GM19395 (cell line): ENCODE results near the gene ZMIZ1.

Experiments used
- ATAC-seq: cut with Tn5 transposase; IDR thresholded peaks from one replicate; pipeline ENCODE4 v1.9.1; 2021; ENCODE audit warnings: mild to moderate bottlenecking, moderate library complexity; ENCODE audit not compliant: unreplicated experiment

The ZMIZ1 gene

DNA sequence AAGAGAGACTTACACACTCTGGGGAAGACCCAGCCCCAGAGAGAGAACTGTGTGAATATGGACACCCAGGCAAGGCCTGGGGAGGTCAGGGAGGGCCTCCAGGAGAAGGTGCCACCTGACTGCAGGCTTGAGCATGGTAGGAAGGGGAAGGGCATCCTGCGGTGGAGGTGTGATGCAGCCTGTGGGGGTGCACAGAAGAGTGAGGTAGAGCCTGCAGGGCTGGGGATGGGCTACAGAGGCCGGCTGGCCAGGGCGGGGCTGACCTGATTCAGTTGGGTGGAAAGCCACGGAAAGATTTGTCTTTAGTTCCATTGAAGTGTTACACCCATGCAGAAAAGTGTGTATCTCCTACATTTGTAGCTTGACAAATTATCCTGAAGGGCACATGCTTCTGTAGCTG, 47.6 kb downstream of the ZMIZ1 start:
- peak; percentile 30 for ATAC-seq

DNA sequence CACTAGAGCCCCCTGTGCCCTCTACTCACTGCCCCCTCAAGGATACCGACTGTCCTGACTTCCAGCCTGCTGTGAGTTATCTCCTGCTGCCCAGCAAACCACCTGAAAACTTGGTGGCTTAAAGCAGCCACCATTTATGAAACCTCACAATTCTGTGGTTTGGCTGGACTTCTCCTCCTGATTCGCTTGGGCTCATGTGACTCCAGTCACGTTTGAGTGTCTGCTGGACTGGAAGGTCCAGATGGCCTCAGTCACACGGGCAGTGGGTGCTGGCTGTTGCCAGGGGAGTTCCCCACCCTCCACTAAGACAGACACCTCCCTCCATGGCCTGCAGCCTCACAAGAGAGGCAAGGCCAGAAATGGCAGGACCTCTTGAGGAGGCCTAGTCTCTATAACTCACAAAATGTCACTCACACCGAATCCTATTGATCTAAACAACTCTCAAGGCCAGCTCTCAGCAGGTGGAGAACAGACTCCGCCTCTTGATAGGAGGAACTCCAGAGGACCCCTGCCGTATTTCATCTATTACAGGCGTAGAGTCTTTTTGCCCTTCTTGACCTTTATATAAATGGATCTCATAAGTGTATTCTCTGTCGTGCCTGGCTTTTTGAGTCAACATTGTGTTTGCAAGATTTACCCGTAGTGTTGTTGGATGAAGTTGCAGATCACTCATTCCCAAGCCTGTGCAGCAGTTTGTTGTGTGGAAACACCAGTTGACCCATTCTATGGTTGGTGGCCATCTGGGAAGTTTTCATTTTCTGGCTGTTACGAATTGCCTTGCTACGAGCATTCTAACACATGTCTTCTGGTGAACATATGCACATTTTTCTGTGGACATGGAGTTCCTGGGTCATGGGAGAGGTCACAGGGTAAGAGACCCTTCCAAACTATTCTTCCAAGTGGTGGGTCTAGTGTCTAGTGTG, 48.3 kb downstream of the ZMIZ1 start:
- peak; percentile 58 for ATAC-seq

DNA sequence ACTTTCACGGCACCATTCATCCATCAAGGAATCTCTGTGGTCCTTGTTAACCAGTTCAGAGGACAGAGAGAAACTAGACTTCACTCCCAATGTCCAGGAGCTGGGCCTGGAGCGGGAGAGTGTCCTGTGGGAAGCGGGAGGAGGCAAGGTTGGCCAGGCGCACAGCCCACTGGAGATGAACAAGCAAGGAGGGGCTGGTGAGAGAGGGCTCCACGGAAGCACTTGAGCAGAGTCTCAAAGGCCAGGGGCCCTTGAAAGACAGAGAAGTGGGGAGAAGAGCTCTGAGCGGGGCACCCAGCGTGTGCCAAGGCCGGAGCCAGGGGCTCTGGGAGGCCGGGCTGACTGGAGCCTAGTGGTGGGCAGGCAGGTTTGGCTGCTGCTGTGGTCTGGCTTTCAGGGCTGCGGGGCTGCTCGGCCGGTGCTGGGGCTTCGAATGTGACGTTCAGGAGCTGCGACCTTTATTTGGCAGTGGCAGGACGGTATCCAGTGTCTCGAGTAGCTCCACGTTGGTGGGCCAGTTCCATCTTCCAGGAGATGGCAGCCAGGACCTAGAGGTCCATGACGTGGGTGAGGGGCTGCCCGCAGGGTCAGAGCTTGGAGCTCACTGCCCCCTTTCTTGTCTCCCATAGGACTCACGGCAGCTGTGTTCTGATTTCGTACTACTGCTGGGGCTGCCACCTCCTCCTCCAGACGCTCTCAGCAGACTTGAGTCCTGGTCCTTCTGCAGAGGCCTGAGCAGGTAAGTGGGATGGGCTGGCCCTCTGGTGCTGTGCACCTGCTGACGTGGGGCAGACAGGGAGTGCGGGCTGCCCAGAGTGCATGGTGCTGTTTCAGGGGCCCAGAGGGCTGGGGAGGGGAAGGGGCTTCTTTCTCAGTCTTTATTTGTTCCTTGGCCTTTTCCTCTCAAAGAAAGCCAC, 49.8 kb downstream of the ZMIZ1 start:
- no peak for ATAC-seq

DNA sequence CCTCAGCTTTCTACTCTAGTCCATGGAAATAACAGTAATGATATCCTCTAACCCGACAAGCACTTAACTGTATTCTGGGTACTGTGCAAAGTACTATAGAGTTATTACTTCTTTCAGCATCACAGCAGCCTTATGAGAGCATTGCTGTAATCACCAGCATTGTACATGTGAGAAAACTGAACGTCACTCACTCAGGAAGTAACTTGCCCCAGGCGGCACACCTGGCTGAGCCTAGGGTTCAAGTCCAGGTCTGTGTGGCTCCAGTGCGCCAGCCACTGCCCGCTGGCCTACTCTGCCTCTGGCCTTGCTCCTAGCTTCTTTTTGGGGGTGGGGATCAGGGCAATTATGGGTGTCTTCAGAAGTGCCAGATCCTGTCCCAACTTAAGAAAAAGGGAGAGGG, 50.5 kb downstream of the ZMIZ1 start:
- ATAC-seq: no peak

DNA sequence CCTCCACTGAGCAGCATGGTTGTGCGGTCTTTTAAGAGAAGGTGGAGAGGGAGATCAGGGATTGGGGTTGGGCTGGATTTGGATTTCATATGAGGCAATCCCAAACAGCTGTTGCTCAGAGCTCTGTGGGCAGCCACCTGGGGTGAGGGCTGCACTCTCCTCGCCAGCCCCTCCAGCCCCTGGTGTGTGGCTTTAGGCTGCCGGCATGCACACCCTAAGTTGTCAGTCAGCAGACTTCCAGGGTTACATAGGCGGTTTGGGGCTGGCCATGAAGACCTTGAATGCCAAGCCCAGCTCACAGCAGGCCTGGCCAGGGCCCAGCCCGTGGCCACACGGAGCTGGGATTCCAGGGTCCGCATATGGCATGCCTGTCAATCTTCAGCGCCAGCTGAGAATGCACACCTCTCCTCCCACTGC, 54.8 kb downstream of the ZMIZ1 start:
- ATAC-seq: no peak

DNA sequence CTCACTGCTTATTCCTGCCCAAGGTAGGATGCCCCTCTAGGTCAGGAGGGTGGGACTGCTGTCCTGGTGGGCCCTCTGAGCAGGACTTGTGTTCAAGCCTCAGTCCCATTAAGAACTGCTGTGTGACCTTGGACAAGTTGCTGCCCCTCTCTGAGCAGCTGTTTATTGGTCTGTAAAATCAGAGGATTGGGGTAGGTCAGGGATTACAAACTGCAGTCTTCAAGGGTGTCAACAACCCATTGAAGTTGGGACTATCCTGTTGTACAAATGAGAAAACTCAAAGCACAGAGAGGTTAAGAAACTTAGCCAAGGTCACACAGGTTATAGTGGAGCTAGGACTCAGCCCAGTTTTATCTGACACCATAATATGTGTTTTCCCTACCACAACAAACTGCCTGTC, 55.3 kb downstream of the ZMIZ1 start:
- ATAC-seq: no peak

DNA sequence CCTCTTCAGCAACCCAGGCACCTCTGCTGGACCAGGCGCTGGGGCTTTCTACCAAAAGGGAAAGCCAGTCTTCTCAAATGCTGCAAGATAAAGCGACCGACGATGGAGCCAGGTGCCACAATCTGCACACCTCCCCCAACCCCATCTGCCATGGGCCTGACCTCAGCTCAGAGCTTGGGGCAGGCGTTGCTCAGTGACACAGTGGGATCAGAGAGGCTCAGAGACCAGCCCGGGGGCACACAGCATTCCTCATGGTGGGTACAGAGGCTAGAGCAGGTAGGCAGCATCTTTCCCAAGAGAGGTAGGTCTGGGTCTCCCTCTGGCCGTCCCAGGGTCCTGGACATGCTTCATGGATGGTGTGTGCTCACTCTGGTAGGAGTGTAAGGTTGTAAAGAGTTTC, 56.3 kb downstream of the ZMIZ1 start:
- ATAC-seq: no peak

DNA sequence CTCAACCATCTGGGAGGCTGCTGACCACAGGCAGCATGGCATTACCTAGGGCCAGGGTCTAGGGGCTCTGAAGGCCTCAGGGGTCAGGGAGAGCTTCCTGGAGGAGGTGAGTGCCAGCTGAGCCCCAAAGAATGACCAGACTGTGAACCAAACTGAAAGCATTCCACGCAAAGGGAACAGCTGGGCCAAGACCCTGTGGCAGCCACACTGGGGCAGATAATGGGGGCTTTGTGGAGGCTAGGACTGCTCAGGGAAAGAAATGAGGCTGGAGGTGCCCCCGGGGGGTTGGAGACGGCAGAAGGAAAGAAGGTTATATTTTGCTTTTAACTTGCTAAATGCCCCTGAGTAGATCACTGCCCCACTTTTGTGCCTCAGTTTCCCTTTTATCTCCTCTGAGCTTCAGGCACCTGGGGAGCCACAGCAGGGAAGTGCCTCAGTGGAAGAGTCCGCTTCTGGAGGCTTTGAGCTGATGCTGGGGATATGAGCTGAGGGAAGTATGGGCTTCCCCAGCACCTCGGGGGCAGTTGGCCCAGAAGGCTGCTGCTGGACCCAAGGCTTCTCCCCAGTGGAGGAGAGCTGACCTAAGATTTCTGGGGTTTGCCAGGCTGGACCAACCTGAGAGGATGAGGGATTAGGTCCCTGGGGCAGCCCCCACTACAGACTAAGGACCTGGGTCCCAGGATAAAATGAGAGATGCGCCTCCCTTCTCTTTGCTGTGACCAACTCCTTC, 57.8 kb downstream of the ZMIZ1 start:
- ATAC-seq: no peak

DNA sequence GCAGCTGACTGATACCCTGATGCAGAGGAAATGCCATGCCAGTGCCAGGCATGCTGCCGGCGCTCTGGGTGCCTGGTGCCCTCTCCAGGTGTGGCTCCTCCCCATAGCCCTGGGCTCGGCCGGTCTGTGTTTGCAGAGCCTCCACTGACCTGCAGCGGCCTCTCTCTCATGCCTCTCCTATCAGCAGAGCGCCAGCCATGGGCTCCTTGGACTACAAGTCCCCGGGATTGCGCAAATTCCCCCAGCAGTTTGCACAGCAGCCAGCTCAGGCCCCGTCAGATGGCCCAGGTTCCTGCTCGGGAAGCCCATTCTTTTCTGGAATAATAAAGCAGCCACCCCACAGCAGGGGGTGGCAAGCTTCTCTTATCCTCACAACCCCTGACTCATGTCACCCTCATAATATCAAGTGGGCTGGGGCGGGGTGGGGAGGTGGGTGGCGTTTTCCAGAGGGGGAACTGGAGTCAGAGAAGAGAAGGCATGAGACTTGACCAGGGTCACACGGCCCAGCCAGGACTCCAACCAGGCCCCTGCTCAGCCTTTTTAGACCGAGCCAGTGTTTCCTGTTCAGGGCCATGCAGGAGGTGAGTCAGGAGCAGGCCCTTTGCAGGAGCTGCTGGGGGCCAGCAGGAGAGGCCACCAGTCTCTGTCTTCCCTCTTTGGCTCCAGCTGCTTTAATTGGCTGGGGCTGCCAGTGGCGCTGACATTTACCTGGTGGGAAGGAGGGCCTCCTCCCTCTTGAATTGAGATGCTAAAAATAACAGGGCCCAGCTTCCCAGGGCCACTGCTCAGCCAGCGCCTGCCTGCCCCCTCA, 58.6 kb downstream of the ZMIZ1 start:
- no peak for ATAC-seq

DNA sequence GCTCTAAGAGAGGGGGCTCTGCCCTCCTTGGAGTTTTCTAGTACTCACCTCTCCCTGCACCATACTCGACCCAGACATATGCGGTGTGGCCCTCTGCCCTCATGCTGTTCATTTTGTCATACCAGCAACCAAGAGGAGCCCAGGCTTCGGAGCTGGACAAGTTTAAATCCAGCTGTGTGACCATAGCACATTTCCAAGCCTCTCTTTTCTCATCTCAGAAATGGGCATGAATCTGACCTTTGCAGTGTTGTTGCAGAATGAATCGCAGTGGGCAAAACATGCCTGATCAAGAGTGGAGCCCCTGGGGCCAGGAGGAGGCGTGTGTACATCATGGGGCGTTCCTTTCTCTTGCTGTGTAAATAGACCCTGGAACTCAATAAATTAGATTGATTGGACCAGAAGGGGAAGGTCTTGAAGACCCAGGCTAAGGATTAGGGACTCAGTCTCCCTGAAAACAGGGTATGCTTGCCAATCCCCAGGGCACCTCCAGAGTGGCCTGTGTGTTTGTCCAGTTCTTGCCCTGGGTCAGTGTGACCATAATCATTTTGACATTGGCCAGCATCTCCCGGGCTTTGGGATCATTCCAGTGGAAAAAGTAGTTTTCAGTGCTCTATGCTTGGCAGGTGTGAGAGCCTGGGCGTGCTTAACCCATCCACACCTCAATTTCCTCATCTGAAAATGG, 59.6 kb downstream of the ZMIZ1 start:
- no peak for ATAC-seq

DNA sequence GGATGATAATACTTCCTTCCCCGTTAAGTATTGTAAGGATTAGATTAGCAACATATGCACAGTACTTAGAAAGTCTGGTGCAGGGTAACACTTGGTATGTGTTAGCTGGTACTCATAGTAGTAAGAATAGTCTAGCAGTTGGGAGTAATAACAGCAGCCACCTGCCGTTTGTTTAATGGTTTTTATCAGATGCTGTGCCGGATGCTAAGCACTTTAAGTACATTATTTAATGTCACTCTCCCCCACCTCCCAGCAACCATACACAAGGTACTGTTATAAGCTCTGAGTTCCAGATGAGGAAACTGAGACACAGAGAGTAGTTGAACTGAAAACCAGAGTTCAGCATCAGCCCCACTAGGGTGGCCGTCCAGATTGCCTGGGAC, 60.1 kb downstream of the ZMIZ1 start:
- ATAC-seq: no peak

DNA sequence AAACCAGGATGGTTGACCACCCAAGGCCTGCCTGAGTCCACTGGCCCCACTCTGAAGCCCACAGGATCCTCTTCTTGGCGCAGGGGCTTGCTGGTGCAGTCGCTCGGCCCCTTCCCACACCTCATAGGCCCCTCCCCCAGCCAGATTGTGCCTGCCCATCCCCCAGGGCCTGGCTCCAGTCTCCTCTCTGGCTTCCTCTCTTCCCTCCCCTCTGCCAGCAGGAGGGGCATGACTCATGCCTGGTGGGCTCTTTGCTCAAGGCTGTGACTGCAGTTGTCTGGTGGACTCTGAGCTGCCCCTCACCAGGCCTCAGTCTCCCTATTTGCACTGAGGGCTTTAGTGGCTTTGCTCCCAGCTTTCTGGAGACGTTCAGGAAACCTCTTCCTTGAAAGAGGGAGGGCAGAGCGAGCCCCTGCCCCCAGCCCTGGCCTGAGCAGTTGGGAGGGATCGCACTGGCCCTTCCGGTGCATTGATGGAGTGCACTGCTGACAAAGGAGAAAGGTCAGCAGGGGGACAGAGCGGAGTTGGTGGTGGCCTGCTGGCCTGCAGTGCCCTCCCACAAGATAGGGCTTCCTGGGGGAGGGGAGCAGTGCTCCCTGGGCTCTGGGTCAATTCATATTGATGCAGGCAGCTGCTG, 60.7 kb downstream of the ZMIZ1 start:
- no peak for ATAC-seq

DNA sequence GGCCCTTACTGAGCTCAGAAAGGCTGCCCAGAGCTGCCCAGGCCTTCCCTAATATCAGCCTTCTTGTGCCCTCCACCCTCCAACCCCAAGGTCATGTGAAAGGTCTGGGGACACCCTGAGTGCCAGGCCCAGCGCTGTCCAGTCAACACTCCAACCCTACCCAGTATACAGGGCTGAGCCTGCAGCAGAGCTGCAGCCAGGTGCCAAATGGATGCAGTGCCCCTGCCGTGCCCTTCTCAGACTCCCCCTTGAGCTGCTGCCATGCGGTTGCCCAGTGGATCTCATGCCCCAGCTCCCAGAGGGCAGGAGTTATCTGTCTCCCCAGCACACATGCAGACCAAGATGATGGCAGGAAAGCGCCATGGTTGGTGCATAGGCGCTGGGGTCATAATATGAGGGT, 61.5 kb downstream of the ZMIZ1 start:
- ATAC-seq: no peak

DNA sequence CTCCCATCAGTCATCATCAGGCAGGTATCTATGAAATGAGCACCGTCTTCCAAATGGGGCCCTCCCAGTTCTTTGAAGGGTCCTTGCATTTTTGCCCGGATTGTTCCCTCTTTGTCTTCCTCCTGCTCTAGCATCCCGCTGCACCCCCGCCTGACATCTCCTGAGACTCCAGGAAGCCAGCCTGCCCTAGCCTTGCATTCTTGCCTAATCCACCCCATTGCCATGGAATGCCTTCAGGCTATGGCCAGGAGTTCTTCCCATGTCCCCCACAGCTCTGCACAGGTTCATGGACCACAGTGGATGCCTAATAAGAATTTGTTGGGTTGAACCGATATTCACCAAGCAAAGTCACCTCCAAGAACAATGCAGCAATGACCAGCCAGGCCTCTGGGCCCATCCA, 62.1 kb downstream of the ZMIZ1 start:
- ATAC-seq: no peak

DNA sequence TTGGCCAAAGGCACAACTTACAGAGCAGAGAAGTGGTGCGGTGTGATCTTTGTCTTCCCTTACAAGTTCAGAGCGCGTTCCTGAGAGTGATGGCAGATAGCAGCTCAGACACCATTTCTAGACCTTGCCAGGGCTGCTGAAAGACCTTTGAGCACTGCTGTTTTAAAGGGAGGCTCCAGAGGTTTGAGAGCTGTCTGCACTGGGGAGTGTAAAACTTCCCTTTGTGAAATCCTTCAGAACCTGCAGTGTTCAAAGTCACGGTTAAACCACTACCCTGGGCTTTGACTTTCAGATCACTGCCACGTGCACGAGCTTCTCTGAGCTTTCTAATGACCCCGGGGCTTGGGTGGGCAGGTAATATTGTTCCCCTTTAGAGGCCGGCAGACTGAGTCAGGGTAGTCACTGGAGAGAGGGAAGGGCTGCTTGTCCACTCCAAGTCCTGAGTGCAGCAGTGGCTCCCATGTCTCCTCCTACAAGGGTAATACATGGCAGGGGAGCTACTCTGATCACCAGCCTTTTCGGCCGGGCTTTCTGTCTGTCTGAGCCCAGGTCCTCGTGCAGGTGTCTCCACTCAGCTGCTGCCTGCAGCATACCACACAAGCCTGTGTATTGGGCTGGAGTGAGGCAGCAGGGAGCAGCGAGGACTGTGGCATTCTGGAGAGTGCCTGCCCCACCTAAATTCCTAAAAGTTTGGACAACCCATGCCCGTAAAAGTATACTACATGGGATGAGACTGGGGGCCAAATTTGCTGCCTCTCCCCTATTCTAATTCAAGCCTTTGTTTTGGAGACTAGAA, 63.3 kb downstream of the ZMIZ1 start:
- ATAC-seq: no peak

DNA sequence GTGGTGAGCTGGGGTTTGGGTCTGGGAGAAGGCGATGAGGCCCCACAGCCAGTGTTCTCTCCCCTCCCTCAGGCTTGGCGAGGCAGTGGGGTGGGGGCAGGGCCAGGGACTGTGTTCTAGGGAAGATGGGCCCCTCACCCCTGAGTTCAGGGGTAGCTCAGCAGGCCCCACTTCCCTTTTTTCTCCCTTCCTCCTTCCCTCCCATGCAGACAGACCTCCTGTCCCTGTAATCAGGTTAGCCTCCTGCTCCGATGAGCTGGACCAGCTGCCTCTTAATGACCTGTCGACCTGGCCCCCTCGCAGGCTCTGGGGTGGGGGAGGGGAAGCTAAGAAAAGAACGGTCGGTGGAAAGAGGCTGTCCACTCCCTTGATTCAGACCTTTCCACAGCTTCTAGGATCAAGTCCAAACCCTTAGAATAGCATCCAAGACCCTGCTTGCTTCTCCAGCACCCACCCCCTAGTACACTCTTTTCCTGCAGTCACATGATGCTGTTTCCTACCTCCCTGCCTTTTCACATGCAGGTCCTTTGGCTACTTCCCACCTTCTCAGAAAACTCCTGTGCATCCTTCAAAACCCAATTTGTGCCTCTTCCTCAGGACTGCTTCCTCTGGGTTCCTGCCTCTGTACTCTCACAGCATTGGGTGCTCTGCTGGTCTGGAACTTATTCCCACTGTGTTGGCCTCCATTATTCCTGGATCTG, 64.1 kb downstream of the ZMIZ1 start:
- ATAC-seq: no peak

DNA sequence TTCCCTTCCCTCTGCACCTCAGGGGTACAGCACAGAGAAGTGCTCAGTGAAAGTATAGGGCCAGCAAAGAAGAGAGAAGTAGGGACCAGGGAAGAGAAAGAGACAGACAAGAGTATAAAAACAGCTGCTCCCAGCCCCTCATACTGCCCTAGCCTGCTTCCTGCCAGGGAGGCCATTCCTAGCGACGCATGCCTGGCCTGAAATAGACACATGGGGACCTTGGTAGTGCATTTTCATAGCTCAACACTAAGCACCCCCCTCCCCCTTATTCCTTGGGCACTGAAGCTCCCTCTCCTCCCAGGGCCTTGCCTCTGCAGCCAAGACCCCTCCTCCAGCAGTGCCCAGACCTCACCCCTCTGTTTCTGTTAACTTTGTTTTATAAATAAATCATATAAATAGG, 64.7 kb downstream of the ZMIZ1 start:
- ATAC-seq: no peak

DNA sequence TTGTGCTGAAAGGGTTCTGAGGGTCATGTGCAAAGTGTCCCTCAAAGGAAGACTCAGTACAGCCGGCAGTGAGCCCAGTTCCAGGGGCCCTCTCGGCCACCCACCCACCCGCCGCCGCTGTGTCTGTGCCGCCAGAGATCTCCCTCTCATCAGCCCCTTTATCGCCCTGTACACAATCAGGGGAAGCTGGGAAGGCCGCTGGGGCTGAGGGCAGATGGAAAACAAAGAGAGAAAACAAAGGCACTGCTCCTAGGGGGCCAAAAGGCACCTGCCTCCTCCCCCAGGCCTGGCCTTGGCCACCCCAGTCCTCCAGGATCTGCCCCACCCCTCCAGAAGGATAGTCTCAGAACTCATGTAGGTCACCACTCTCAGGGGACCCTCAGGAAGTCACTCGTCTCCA, 67.0 kb downstream of the ZMIZ1 start:
- ATAC-seq: no peak
